Measurements from ENCODE around the gene ZNF316. TPM values are rescaled to one million over a fixed set of nuclear protein-coding genes. Genes with fewer than 3 reads are reported as not detected.
A peak's percentile ranks its signal among the peaks of the same experiment; 100 is the strongest.

ZNF316 gene
- total and polyA plus RNA-seq, 2 experiments from 2014 or later, result 1.1 to 17.4 TPM

- Mint-ChIP-seq H3K9me3 (peaks cover 58% of the 10 kb centered on the region), H3K4me3 (no peak overlapping the region), H3K27ac (no peak overlapping the region), H3K4me1 (peaks cover 2% of the 10 kb centered on the region; the same call in 1 of the 3 replicates), H3K27me3 (ENCODE audit: insufficient read depth, low read depth, poor library complexity) (peaks cover 15% of the 10 kb centered on the region), H3K36me3 (ENCODE audit: low read depth) (peaks cover 47% of the 10 kb centered on the region)
- Histone ChIP-seq H3K4me3 (no peak overlapping the region), H3F3A (replicated peaks; ENCODE audit: low read depth) (peaks cover 9% of the 10 kb centered on the region; the same call in 1 of the 2 replicates), H3K9me2 (ENCODE audit: insufficient read depth) (no peaks in the 10 kb centered on the region), H2AFZ (no peak overlapping the region), H3K36me3 (ENCODE audit: insufficient read depth) (peaks cover 17% of the 10 kb centered on the region), H3K27me3 (ENCODE audit: insufficient read depth) (no peaks in the 10 kb centered on the region; the same call in 1 of the 2 replicates), H4K20me1 (replicated peaks; ENCODE audit: insufficient read depth) (no peaks in the 10 kb centered on the region), H3K4me2 (no peak overlapping the region), H3K27ac (ENCODE audit: low read depth) (no peak overlapping the region), H3K79me2 (replicated peaks; ENCODE audit: insufficient read depth) (no peaks in the 10 kb centered on the region), H3K4me1 (ENCODE audit: insufficient read depth) (no peaks in the 10 kb centered on the region)
- TF ChIP-seq CTCF (conservative IDR thresholded peaks at IDR 0.05; ENCODE audit: low read depth in 2 of 2) (no peak), ZNF114 (CRISPR knock-in tag; IDR thresholded peaks at IDR 0.05) (no peak), CREB1 (CRISPR knock-in tag; IDR thresholded peaks at IDR 0.05; ENCODE audit: low read depth) (no peak), ZNF331 (CRISPR knock-in tag; IDR thresholded peaks at IDR 0.05; ENCODE audit: low read depth) (no peak)
- no peak for DNase-seq (ENCODE audit: low spot score)
- no peak for ATAC-seq
Measured at GRCh38 chr7:6680146-6680545, 43.0 kb downstream of the ZNF316 start.

GRCh38 chr7:6691103-6691502, 54.0 kb downstream of the ZNF316 start:
- Histone ChIP-seq H3K79me2 (replicated peaks; ENCODE audit: insufficient read depth) (0 out of 2 replicates have a peak, but pooled peaks cover 4% of the 10 kb centered on the region), H3K4me3 (peak overlapping the region; percentile 37), H3K4me1 (ENCODE audit: insufficient read depth) (no peaks in the 10 kb centered on the region), H3K4me2 (no peak overlapping the region), H2AFZ (no peak overlapping the region), H4K20me1 (replicated peaks; ENCODE audit: insufficient read depth) (no peaks in the 10 kb centered on the region), H3K9me2 (ENCODE audit: insufficient read depth) (no peaks in the 10 kb centered on the region), H3F3A (replicated peaks; ENCODE audit: low read depth) (peaks cover 12% of the 10 kb centered on the region), H3K27me3 (ENCODE audit: insufficient read depth) (no peaks in the 10 kb centered on the region; the same call in 1 of the 2 replicates), H3K36me3 (ENCODE audit: insufficient read depth) (peaks cover 99% of the 10 kb centered on the region), H3K27ac (ENCODE audit: low read depth) (no peak overlapping the region)
- no peak for TF ChIP-seq ETS1 (IDR thresholded peaks at IDR 0.05)
- TF ChIP-seq ZNF114 (CRISPR knock-in tag; IDR thresholded peaks at IDR 0.05), result peak; percentile 22; the same call in 1 of the 2 replicates
- H3K27me3 Mint-ChIP-seq (ENCODE audit: insufficient read depth, low read depth, poor library complexity), result peaks cover 18% of the 10 kb centered on the region
- no peaks in the 10 kb centered on the region; the same call in 2 of the 3 replicates for H3K36me3 Mint-ChIP-seq (ENCODE audit: low read depth)
- H3K4me1 Mint-ChIP-seq, result no peaks in the 10 kb centered on the region
- ATAC-seq, result no peak
- no peak for DNase-seq (ENCODE audit: low spot score)
- no peaks in the 10 kb centered on the region for H3K9me3 Mint-ChIP-seq
- no peak overlapping the region for H3K27ac Mint-ChIP-seq
- no peak overlapping the region for H3K4me3 Mint-ChIP-seq

GRCh38 chr7:6691609-6692106, 54.5 kb downstream of the ZNF316 start:
- H3K4me2 ChIP-seq, result no peak overlapping the region
- H3K4me1 ChIP-seq (ENCODE audit: insufficient read depth), result no peaks in the 10 kb centered on the region
- peaks cover 12% of the 10 kb centered on the region for H3F3A ChIP-seq (replicated peaks; ENCODE audit: low read depth)
- H4K20me1 ChIP-seq (replicated peaks; ENCODE audit: insufficient read depth), result no peaks in the 10 kb centered on the region
- no peak overlapping the region for H2AFZ ChIP-seq
- no peak overlapping the region for H3K27ac Mint-ChIP-seq
- no peak overlapping the region for H3K27ac ChIP-seq (ENCODE audit: low read depth)
- no peak overlapping the region for H3K4me3 Mint-ChIP-seq
- H3K36me3 ChIP-seq (ENCODE audit: insufficient read depth), result peaks cover 99% of the 10 kb centered on the region
- ATAC-seq, result no peak
- H3K9me2 ChIP-seq (ENCODE audit: insufficient read depth), result no peaks in the 10 kb centered on the region
- no peaks in the 10 kb centered on the region; the same call in 1 of the 2 replicates for H3K27me3 ChIP-seq (ENCODE audit: insufficient read depth)
- peak overlapping the region; percentile 37; the same call in 1 of the 2 replicates for H3K4me3 ChIP-seq
- H3K27me3 Mint-ChIP-seq (ENCODE audit: insufficient read depth, low read depth, poor library complexity), result peaks cover 13% of the 10 kb centered on the region
- H3K9me3 Mint-ChIP-seq, result no peaks in the 10 kb centered on the region
- no peaks in the 10 kb centered on the region; the same call in 2 of the 3 replicates for H3K36me3 Mint-ChIP-seq (ENCODE audit: low read depth)
- no peaks in the 10 kb centered on the region for H3K4me1 Mint-ChIP-seq
- H3K79me2 ChIP-seq (replicated peaks; ENCODE audit: insufficient read depth), result 0 out of 2 replicates have a peak, but pooled peaks cover 4% of the 10 kb centered on the region
- DNase-seq (ENCODE audit: low spot score), result peak; percentile 47
- TF ChIP-seq EZH2phosphoT487 (IDR thresholded peaks at IDR 0.05; ENCODE audit: unreplicated experiment) (no peak), ZNF462 (CRISPR knock-in tag; IDR thresholded peaks at IDR 0.05) (no peak)

Measured in GM23338 (cell line).